Stimulated activated CD8-positive, alpha-beta memory T cell treated with anti-CD3 and anti-CD28 coated beads, Interleukin-12 subunit alpha, Interleukin-12 subunit beta, amount 100 ng/mL, for 24 hours (primary cell): ENCODE data around the gene PSMG1.
"Not testable (repeated sequence)": the region's sequence is repeated elsewhere in the genome, so short reads cannot be mapped to it uniquely, and the experiment has no call there.

Experiments
- DNase-seq: peaks from one replicate; pipeline ENCODE4 v3.0.0-alpha.2; 2020; ENCODE audit errors: extremely low read depth

Gene PSMG1

DNA sequence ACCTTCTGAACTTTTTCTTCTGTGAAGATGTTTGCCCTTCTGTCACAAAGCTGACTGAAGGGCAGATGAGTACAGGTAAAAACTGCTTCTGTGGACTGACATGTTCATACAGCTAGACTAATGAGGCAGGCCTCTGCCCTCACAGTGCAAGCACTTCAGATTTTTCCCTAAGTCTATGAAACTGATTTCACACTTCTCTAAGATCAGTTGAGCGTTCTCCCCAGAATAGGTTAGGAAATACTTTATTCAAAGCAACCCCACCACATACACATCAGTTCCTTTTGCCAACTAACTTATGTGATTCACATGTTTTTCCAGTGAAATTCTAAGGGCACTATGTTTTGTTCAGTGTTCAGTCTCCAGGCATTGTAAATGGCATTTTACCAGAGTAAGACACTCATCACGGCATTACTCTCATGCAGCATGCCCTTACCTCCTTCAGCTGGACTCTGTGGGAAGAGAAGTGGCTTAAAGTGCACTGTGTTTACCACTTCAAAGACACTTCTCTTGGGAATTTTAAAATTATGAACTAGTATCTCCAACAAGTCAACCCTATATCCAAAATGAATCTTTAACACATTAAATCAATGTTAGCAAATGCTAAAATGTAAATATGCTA lies 5.4 kb upstream of the PSMG1 start:
- no peak for DNase-seq

DNA sequence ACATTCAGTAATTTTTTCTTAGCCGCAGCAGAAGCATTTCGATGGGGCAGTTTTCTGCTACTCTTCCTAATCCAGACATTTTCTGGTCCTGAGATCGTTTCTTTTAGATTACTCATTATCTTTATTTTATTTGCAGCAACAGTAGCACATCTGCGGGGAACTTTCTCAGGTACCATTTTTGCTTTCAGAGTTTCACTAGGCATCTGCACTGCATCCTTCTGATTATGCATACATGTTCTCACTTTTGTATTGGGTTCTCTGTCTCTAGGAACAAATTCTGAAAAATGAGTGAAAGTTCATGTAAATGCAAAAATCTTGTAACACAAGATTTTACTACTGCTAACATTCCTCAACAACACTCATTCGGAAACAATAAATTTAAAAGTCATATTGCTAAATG lies 3.9 kb upstream of the PSMG1 start:
- DNase-seq: no peak

DNA sequence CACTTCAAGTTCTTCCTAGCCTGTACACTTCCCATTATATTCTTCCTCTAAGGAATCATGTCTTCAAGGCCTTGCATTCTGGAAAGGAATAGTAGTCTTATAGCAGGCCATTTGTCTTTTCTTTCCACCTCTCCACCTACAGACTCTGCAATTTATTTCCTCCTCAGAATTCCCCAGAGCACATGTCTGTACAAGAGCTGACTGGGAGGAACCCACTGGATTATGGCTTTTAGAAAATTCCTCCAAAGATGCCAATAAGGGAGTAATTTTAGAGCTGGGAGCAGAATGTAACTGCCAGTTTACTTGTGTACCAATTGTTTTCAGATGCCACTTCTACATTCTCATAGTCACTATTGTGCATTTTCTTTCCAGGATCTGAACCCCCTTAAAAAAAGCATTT lies 3.4 kb upstream of the PSMG1 start:
- DNase-seq: no peak

DNA sequence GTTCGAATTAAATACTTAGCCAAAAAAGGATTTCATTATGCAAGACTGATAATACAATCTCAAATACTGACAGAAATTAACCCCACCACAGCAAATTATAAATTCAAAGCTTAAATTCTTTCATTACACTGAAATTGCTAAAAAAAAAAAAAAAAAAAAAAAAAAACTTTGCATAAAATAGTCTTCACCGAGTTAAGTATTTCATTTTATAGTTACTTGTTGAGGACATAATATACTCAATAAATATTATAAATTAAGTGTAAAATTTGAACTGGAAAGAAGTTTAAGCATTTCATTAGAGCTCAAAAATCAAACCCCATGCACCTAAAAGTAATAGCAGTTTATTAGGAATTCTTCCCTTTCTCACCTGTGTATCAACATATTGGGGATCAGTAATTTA lies 1.9 kb upstream of the PSMG1 start:
- no peak for DNase-seq

DNA sequence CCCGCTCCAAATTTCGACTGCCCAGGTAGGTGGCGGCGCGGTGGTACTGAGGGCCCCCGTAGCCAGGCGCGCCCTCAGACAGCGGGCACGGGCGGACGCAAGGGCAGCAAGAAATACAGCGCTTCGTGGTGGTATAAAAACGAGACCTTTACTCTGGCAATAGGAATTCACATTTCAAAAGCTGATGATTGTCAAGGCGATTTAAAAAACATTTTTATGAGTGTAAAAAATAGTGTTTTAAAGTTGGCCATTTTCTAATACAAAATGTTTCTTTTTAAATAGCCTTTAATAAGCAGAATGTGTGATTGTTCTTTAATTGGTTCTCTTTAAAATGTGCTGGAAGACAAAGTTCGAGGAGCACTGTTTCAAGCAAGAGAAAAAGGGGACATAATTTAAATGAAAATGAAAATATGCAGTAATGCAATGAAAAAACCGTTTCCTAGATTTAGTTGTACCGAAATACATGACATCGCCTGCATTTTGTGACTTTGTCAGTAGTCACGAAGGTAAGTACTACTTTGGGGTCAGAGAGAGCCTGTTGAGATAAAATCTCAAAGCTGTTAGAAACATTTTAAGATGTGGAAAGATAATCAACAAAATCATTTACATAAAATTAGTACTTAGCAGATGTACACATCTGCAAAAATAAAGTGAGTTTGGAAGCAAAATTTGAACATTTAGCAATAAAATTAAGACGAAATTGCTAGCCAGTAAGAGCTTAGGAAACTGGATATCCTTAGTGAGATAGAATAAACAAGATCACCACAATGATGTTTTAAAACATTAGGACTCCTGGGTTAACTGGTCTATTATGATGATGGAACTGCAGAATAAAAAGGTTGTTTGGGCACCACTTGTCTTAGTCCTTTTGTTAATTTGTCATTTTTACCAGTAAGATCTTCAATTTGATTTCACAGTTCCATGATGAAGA lies 1.1 kb upstream of the PSMG1 start:
- no peak for DNase-seq

DNA sequence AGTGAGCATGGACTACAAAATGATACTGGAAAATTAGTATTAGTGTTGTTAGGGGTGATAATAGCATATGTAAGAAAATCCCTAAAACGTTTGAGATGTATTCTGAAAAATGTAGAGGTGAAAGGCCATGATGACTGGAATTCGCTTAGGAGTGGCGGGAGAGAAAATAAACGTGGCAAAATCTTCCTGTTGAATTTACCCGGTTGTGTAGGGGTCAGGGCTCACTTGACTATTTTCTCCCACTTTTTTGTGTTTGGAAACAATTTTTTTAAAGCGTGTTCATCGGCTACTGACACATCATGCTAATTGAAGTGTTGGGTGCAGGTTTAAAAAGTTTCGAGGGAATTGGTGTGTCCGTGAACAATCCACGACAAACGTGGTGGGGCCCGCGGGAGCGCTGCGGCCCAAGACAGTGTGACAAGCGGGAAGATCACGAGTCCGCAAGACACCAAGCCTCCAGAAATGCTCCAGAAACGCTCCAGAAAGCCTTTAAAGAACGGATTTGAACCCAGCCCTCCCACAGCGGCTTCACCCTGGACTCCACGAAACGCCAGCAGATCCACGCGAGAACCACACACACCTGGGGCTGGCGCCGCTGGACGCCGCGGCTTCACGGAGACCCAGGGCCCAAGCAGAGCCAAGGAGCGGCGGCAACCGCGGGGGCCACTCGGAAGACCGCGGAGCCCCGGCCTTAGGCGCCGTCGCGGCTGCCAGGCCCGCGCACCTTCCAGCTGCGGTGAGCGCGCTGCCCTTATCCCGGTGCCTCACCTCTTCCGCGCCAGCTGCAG lies 573 bp downstream of the PSMG1 start:
- DNase-seq: no peak

DNA sequence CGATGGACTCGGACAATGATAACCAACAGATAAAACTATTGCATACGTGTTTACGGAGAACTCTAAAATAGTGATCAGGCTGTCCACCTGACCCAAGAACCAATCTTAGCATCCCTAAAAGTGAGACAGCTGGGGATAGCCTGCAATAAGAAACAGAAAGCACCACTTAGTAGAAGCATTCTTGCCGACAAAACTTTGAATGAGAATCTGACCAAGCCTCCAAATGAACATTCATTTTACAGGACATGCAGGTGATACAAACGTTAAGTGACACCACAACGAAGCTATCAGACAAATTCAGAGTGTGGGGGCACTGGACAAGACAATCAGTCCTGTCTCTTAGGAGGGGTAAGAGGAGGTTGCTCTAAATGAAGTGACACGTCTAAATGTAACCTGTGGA lies 1.2 kb downstream of the PSMG1 start:
- no peak for DNase-seq

DNA sequence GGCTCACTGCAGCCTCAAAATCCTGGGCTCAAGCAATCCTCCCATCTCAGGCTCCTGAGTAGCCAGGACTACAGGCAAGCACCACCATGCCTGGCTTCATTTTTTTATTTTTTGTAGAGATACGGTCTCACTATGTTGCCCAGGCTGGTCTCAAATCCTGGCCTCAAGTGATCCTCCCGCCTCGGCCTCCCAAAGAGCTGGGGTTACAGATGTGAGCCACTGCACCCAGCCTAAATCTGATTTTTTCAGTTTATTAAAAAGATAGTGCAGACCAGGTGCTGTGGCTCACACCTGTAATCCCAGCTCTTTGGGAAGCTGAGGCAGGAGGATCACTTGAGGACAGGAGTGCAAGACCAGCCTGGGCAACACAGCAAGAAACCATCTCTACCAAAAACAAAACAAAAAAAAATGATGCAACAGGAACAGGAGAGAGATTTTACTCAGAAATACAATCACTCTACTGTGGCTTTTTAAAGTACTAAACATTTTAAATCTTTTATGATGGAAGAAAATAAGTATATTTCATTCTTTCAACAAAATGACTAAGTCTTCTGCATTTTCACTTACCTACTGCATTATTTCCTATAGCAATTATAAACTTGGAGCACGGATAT lies 1.9 kb downstream of the PSMG1 start:
- no peak for DNase-seq

DNA sequence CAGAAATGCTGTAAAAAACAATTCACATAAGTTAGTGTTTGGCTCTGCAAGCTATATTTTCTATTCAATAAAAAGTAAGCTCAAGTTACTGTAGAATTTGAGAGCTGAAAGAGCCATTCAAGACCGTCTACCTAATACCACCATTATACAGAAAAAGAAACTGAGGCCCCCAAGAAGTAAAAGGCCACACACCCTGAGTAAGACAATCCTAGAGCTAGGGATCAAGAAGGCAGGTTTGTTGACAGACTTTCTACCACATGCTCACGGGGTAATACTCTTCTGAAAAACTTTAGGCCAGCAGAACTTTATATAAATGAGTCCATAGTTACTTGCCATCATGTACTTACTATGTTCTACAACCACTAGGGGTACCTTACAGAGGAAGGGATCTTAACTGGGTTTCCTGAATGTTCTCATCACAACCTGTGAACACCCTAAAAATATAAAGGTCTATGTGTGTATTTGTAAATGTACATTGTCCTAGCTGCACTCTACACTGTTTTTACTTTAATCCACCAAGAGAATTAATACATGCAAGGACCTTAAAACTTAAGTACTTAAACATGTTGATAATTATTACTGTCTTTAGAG lies 2.7 kb downstream of the PSMG1 start:
- DNase-seq: no peak

DNA sequence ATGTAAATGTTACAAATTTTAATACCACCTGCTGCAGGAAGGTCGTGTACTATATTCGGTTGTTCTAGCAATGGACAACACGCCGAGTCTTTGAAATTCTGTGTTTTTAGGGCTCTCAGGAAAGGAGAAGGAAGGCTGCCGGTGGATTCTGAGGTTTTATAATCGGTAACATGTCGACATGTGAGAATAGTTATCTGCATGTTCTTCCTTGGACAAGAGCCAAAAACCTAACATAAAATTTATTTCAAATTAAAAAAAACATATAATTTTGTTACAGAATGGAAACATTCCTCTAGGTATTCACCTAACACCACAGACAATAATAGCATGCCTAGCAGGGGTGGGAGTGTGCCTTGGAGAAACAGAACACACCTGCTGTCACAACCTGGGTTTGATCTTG lies 4.8 kb downstream of the PSMG1 start:
- DNase-seq: no peak

DNA sequence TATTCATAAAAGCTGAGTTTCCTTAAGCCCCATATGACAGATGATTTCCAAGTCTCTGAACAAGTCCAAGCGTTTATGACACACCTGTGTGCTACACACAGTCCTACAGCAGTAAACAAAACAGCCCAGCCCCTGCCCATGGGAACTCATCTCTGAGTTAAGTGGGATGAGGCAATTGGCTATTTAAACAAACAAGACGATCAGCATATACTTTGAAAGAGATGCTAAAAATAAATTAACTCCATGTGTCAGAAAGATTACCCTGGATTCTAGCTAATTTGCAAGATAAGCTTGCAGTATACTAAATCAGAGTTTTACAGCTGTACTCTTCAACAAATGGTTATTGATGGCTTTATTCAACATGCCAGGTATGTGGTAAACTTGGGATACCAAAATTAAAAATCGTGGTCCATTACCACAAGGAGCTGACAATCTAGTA lies 7.0 kb downstream of the PSMG1 start:
- no peak for DNase-seq

DNA sequence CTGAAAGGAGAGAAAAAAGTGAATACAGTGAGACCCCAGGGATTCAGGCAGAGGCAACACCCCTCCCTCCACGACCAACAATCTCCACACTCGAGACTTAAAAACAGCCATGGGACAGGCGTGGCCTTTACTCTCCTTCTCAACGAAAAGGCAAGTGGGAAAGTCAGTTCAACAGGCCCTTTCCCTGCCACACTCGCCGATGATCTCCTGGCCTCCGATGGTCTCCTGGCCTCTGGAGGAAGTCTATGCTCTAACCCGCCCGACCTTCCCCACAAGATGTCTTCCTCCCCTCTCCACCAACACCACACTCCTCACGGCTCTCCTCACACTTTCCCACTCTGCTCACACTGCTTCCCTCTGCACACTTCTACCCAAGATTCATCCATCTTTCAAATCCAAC lies 7.6 kb downstream of the PSMG1 start:
- DNase-seq: no peak

DNA sequence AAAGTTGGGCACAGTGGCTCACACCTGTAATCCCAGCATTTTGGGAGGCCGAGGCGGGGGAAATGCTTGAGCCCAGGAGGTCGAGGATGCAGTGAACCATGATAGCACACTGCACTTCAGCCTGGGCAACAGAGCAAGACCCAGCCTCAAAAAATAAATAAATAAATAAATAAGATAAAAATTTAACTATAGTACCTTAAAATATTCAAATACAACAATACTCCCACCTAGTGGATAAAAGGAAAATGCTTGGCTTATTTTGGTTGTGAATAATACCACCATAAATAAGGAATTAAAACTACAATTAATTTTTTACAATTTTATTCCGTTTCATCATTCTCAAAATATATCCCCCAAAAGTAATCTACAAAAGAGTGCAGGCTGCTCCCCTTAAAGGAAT lies 8.1 kb downstream of the PSMG1 start:
- no peak for DNase-seq

DNA sequence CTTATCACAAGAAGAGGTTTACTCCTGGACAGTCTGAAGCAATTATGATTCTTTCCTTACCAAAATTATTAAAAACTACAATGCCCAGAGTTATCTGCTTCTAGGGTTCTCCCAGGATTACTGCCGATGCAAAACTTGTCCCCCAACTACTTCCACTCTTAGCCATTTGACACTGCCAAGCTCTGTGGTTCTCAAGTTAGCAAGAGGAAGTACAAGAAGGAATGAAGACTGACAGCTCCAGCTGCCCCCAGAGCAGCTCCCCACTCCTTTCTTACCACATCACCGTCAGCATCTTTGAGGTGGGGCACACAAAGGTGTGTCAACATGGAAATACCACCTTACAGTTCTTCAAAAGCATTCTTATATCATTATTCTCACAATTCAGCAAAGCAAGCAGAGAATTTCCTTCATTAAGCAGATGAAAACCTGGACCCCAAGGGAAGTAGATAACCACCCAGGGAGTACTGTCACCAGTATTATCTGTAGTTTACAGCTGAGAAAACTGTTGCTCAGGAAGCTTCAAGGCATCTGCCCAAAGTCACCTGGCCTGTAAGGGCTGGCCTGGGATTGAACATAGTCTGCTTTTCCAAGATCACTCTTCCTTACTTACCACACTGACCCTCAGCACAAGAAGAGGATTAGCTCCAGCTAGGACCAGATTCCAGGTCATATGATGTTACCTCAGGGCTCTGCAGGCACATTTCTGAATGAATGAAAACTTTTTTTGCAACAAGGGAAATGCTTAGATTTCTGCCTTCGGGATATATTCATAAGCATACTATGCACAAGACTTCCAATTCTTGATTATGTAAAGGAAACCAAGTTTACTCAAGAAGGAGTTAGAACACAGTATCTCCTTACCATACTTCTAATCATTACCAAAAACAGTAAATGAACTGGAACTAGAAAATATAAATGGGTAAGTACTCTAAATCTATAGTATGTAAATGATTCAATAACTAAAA lies 9.3 kb downstream of the PSMG1 start:
- no peak for DNase-seq

DNA sequence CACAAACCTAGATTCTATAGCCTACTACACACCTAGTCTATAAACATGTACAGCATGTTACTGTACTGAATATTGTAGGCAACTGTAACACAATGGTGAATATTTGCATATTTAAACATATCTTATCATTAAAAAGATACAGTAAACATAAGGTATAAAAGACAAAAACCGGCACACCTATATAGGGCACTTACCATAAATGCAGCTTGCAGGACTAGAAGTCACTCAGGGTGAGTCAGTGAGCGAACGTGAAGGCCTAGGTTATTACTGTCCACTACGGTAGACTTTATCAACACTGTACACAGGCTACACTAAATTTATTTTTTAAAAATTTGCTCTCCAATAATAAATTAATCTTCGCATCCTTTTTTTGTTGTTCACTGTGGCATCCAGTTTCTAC lies 13.3 kb downstream of the PSMG1 start:
- no peak for DNase-seq

DNA sequence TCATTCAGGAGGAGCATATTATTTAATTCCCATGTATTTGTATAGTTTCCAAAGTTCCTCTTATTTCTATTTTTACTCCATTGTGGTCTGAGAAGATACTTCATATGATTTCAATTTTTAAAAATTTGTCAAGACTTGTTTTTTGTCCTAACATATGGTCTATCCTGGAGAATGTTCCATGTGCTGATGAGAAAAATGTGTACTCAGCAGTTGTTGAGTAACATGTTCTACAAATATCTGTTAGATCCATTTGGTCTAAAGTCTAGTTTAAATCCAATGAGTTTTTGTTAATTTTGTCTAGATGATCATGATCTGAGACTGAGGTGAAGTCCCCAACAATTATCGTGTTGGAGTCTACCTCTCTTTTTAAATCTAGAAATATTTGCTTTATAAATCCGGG lies 14.5 kb downstream of the PSMG1 start:
- no peak for DNase-seq

DNA sequence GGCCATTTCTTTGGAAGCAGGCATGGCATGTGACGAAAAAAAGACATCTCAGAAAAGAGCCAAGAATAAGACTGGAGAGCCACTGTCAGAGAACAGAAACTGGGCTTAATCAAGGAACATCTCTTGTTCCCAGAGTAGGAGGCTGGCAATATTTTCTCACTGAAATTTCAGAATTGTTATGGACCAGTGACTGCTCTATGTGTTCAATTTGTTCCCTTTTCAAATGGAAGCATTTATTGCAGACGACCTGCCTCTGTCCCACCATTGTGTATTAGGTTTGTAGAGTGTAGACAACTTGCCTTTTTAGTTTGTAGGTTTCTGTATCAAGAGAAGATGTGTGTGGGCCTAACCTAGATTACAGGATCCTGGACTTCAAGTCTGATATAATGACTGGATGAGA lies 18.7 kb downstream of the PSMG1 start:
- no peak for DNase-seq

DNA sequence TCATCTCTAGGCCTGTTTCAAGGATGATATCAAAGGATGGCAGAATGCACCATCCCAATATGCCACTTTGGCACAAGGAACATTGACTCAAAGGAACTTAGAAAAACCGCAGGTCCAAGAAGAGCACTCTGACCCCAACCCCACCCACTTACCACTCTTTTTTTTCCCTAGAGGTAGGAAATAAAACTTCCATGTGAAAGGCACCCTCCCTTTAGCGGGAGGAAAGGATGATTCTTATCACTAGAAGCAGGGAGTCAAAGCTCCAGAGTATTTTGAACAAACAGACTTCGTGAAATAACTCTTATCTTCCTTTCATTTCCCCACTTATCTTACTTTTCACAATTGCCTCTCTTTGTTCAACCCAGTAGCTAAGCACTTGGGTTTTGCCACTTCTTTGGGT lies 22.2 kb downstream of the PSMG1 start:
- no peak for DNase-seq

DNA sequence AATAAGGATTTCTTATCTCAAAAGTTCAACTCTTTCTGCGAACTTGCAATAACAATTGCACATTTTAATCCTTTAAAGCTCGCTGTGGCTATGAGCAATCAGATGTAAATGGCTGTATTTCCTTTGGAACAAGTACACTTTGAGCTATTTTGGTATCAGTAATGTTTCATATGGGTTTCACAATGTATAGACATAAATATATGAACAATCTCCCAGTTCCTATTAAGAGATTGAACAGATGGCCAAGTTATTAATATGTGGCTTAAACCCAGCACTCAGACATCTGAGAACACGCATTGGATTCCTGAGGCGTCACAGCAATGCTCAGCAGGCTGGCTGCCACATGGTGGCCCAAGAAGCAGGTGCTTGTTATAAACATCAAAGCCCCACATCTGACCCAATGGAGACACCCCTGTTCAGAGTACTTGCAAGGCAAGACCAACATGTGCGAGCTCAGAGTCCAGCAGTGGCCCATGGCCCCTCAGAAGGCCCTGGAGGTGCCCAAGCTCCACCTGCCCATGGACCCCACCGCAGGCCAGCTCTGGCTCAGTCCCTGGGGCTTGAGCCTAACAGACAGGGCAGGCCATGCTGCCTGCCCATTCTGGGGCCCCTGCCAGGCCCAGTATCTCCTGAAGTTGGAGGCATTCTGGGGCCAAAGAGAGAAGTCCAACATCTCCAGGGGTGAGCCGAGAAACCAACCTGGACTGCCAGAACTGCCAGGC lies 23.7 kb downstream of the PSMG1 start:
- DNase-seq: no peak

DNA sequence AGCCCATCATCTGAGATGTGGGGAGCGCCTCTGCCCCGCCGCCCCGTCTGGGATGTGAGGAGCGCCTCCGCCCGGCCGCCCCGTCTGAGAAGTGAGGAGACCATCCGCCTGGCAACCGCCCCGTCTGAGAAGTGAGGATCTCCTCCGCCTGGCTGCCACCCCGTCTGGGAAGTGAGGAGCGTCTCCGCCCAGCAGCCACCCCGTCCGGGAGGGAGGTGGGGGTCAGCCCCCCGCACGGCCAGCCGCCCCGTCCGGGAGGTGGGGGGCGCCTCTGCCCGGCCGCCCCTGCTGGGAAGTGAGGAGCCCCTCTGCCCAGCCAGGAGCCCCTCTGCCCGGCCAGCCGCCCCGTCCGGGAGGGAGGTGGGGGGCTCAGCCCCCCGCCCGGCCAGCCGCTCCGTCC lies 26.0 kb downstream of the PSMG1 start:
- DNase-seq: not testable (repeated sequence)
